Fibroblast of lung (primary cell): ENCODE results near the gene MAPKAPK3.

ENCODE experiments used
- EZH2 ChIP-seq: IDR thresholded peaks from 2 replicates; pipeline ENCODE4 v1.5.1; 2012; ENCODE audit warnings: low read length, control low read depth, mild to moderate bottlenecking; ENCODE audit errors: missing control alignments
- TF ChIP-seq, protein P1 (sequence below), 2 donors: IDR thresholded peaks in 1 of 2; conservative IDR thresholded peaks in 1 of 2; 1 replicate in 1 of 2; 2 replicates in 1 of 2; pipeline ENCODE4 v1.5.1; 2011 to 2012; ENCODE audit warnings: low read length in 2 of 2, control low read depth in 1 of 2, inconsistent platforms in 1 of 2, low read depth in 1 of 2, mild to moderate bottlenecking in 1 of 2

DNA sequence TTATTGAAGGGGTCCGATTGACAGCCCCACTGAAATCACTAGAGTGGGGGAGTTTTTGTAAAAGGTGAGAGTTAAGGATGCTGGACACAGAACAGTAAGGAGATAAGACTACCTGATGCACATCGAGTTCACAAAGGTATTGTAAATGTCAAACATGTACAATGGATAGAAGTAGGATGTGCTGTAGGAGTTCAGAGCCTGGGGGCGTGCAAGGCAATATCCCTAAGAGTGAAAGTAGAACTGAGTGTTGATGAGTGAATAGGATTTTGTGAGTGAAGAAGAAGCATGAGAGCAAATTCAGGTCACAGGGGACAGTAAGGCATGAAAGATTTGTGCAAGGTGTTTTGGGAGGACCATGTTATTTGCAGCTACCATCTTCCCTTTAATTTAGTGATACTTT lies 79.3 kb downstream of the MAPKAPK3 start:
- TF ChIP-seq, protein P1, sequence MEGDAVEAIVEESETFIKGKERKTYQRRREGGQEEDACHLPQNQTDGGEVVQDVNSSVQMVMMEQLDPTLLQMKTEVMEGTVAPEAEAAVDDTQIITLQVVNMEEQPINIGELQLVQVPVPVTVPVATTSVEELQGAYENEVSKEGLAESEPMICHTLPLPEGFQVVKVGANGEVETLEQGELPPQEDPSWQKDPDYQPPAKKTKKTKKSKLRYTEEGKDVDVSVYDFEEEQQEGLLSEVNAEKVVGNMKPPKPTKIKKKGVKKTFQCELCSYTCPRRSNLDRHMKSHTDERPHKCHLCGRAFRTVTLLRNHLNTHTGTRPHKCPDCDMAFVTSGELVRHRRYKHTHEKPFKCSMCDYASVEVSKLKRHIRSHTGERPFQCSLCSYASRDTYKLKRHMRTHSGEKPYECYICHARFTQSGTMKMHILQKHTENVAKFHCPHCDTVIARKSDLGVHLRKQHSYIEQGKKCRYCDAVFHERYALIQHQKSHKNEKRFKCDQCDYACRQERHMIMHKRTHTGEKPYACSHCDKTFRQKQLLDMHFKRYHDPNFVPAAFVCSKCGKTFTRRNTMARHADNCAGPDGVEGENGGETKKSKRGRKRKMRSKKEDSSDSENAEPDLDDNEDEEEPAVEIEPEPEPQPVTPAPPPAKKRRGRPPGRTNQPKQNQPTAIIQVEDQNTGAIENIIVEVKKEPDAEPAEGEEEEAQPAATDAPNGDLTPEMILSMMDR (conservative IDR thresholded peaks at IDR 0.05 in 1 of 2, IDR thresholded peaks at IDR 0.05 in 1 of 2; ENCODE audit: low read depth in 1 of 2, low read length in 2 of 2) = no peak
- no peak for TF ChIP-seq EZH2
